Inflammatory macrophage treated with lipopolysaccharide for 1 hour (primary cell): ENCODE results near the gene ACLY.
A peak's percentile ranks its signal among the peaks of the same experiment; 100 is the strongest.
"Not testable (repeated sequence)": the region's sequence is repeated elsewhere in the genome, so short reads cannot be mapped to it uniquely, and the experiment has no call there.

ENCODE experiments used
- DNase-seq, 2 donors: peaks; one replicate each; pipeline ENCODE4 v3.0.0-alpha.2; 2020 to 2022

Gene ACLY

GRCh38 chr17:41939044-41939692 is 20.4 kb upstream of the ACLY start:
- DNase-seq = no peak

- DNase-seq = no peak
Observed at GRCh38 chr17:41937970-41938954, 19.5 kb upstream of the ACLY start.

GRCh38 chr17:41935641-41936040 is 16.9 kb upstream of the ACLY start:
- no peak for DNase-seq

- peak; percentile 51 to 65 for DNase-seq
Observed at GRCh38 chr17:41932816-41933389, 14.2 kb upstream of the ACLY start.

GRCh38 chr17:41931715-41932114 is 13.0 kb upstream of the ACLY start:
- not testable (repeated sequence) for DNase-seq

GRCh38 chr17:41930833-41931156 is 12.0 kb upstream of the ACLY start:
- not testable (repeated sequence) for DNase-seq

GRCh38 chr17:41930009-41930832 is 11.5 kb upstream of the ACLY start, which contains the start of gene ODAD4:
Gene ODAD4 (plus strand): TSS chr17:41930617. CDS start chr17:41930724, 107 bp downstream.
- DNase-seq = peak; percentile 98

- DNase-seq = no peak
Observed at GRCh38 chr17:41928693-41929251, 10.0 kb upstream of the ACLY start.

GRCh38 chr17:41925991-41926590 is 7.3 kb upstream of the ACLY start:
- DNase-seq = no peak

- no peak for DNase-seq
Observed at GRCh38 chr17:41920580-41920955, 1.8 kb upstream of the ACLY start.

GRCh38 chr17:41919840-41920579 is 1.3 kb upstream of the ACLY start:
- DNase-seq = no peak

GRCh38 chr17:41919165-41919817 is 540 bp upstream of the ACLY start:
- peak in 1 of 2 donors; percentile 57 for DNase-seq

GRCh38 chr17:41917679-41918313 is 955 bp downstream of the ACLY start:
- DNase-seq = peak in 1 of 2 donors; percentile 5

- no peak for DNase-seq
Observed at GRCh38 chr17:41917192-41917591, 1.6 kb downstream of the ACLY start.

GRCh38 chr17:41915566-41915965 is 3.2 kb downstream of the ACLY start:
- DNase-seq = no peak

GRCh38 chr17:41915020-41915419 is 3.7 kb downstream of the ACLY start:
- no peak for DNase-seq

- no peak for DNase-seq
Observed at GRCh38 chr17:41914358-41914766, 4.4 kb downstream of the ACLY start.

- no peak for DNase-seq
Observed at GRCh38 chr17:41913798-41914197, 5.0 kb downstream of the ACLY start.

- DNase-seq = no peak
Observed at GRCh38 chr17:41912925-41913324, 5.8 kb downstream of the ACLY start.

- DNase-seq = no peak
Observed at GRCh38 chr17:41910701-41911391, 7.9 kb downstream of the ACLY start.
